Neural cell (in vitro differentiated cells): Measurements from ENCODE around the gene KIF3B. TPM values are rescaled to one million over a fixed set of nuclear protein-coding genes. Genes with fewer than 3 reads are reported as not detected.

Experiments
- H2AFZ ChIP-seq: fragments of 200-600, 300-800 bp; sonication (generic), shearing (Covaris generic); 2 replicates; pipeline ENCODE4 v1.6.0; 2014; ENCODE audit warnings: low read depth, mild to moderate bottlenecking, antibody characterized with exemption, low read length, moderate library complexity
- H3F3A ChIP-seq: fragments of 200-600 bp; shearing (Covaris generic); 2 replicates; pipeline ENCODE4 v1.6.1; 2016; ENCODE audit warnings: mild to moderate bottlenecking, moderate library complexity, mixed read lengths, antibody characterized with exemption, low read length; ENCODE audit not compliant: insufficient read depth, poor library complexity, severe bottlenecking
- H3K27ac ChIP-seq: fragments of 200-600, 300-800 bp; sonication (generic), shearing (Covaris generic); 2 replicates; pipeline ENCODE4 v1.5.1; 2014; ENCODE audit warnings: mild to moderate bottlenecking, low read length, moderate library complexity
- H3K27me3 ChIP-seq: fragments of 300-800, 200-600 bp; sonication (generic), shearing (Covaris generic); 2 replicates; pipeline ENCODE4 v1.6.0; 2014; ENCODE audit warnings: mild to moderate bottlenecking, low read depth, low read length, moderate library complexity; ENCODE audit not compliant: insufficient read depth
- H3K36me3 ChIP-seq: fragments of 300-800, 200-600 bp; sonication (generic), shearing (Covaris generic); 2 replicates; pipeline ENCODE4 v1.5.1; 2014; ENCODE audit warnings: mild to moderate bottlenecking, antibody characterized with exemption, low read length, moderate library complexity; ENCODE audit not compliant: insufficient read depth
- H3K4me2 ChIP-seq: fragments of 300-800, 200-600 bp; sonication (generic), shearing (Covaris generic); 2 replicates; pipeline ENCODE4 v1.6.0; 2014; ENCODE audit warnings: mild to moderate bottlenecking, low read length
- H3K4me3 ChIP-seq: fragments of 300-800, 200-600 bp; sonication (generic), shearing (Covaris generic); 2 replicates; pipeline ENCODE4 v1.5.1; 2014; ENCODE audit warnings: mild to moderate bottlenecking, low read length, moderate library complexity
- H3K79me2 ChIP-seq: fragments of 200-600 bp; shearing (Covaris generic); replicated peaks from 2 replicates; pipeline ENCODE4 v1.6.0; 2014; ENCODE audit warnings: mild to moderate bottlenecking, low read length, moderate library complexity; ENCODE audit not compliant: insufficient read depth
- H3K9ac ChIP-seq: fragments of 300-800, 200-600 bp; sonication (generic), shearing (Covaris generic); 2 replicates; pipeline ENCODE4 v1.6.1; 2016; ENCODE audit warnings: mild to moderate bottlenecking, low read length, mixed read lengths
- H3K9me2 ChIP-seq: fragments of 200-600 bp; shearing (Covaris generic); 2 replicates; pipeline ENCODE4 v1.6.1; 2016; ENCODE audit warnings: mild to moderate bottlenecking, low read length, mixed read lengths; ENCODE audit not compliant: insufficient read depth
- H3K9me3 ChIP-seq: fragments of 200-600, 300-800 bp; sonication (generic), shearing (Covaris generic); 2 replicates; pipeline ENCODE4 v1.6.1; 2016; ENCODE audit warnings: mild to moderate bottlenecking, mixed run types, low read length, moderate library complexity, mixed read lengths
- H4K20me1 ChIP-seq: fragments of 200-600 bp; shearing (Covaris generic); 2 replicates; pipeline ENCODE4 v1.6.1; 2016; ENCODE audit warnings: mild to moderate bottlenecking, mixed run types; ENCODE audit not compliant: insufficient read depth
- EP300 ChIP-seq: fragments of 450-650 bp; conservative IDR thresholded peaks from 2 replicates; pipeline ENCODE4 v1.6.1; 2014; ENCODE audit warnings: antibody characterized with exemption, mild to moderate bottlenecking, moderate library complexity; ENCODE audit not compliant: poor library complexity, severe bottlenecking
- EZH2 ChIP-seq: fragments of 200-600, 300-800 bp; shearing (Covaris generic), sonication (generic); IDR thresholded peaks from 2 replicates; pipeline ENCODE4 v1.6.1; 2014; ENCODE audit warnings: antibody characterized with exemption, low read length, borderline replicate concordance, mild to moderate bottlenecking; ENCODE audit not compliant: insufficient read depth, poor library complexity, severe bottlenecking
- MXI1 ChIP-seq: fragments of 450-650 bp; conservative IDR thresholded peaks from 2 replicates; pipeline ENCODE4 v1.6.1; 2014; ENCODE audit warnings: antibody characterized with exemption, mild to moderate bottlenecking; ENCODE audit not compliant: poor library complexity, severe bottlenecking
- POLR2AphosphoS5 ChIP-seq: IDR thresholded peaks from 2 replicates; pipeline ENCODE4 v1.6.1; 2012
- RAD21 ChIP-seq: fragments of 450-650 bp; conservative IDR thresholded peaks from 2 replicates; pipeline ENCODE4 v1.6.1; 2014; ENCODE audit warnings: antibody characterized with exemption, mild to moderate bottlenecking, moderate library complexity
- SMC3 ChIP-seq: fragments of 450-650 bp; conservative IDR thresholded peaks from 2 replicates; pipeline ENCODE4 v1.6.1; 2014; ENCODE audit warnings: antibody characterized with exemption, mild to moderate bottlenecking, moderate library complexity; ENCODE audit not compliant: poor library complexity
- TAF1 ChIP-seq: IDR thresholded peaks from 2 replicates; pipeline ENCODE4 v1.6.1; 2012; ENCODE audit warnings: low read depth
- polyA plus RNA-seq: library from polyadenylated mRNA; depleted of rRNA; stranded (reverse); fragments of >200 nt; gene quantifications from 2 replicates; pipeline ENCODE4 v1.2.3, GENCODE V29; 2014
- TF ChIP-seq, protein P1 (sequence below): fragments of 450-650 bp; IDR thresholded peaks from 2 replicates; pipeline ENCODE4 v1.5.1; 2014; ENCODE audit warnings: antibody characterized with exemption, mild to moderate bottlenecking, moderate library complexity; ENCODE audit not compliant: poor library complexity, severe bottlenecking
- TF ChIP-seq, protein P2 (sequence below): IDR thresholded peaks from 2 replicates; pipeline ENCODE4 v1.6.1; 2012; ENCODE audit warnings: borderline replicate concordance

The KIF3B gene
- polyA plus RNA-seq, 1 donor from 2014 or later, result 49.4 TPM

DNA sequence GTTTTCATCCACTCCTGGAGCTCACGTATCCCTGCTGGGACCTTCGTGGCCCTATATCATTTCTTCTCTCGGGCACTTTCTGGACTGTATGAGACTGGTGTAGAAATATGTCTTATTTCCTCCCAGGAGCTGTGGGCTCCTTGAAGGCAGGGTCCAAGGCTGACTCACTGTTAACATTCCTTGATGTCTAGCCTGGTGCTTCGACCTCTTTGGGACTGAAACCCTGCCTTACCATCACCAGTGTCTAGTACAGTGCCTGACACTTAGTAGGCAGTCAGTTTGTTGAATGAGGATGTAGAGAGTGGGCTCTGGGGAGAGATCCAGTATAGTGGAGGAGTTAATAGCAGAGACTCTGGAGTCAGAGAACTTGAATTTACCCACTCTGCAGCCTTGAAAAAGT, 46.2 kb upstream of the KIF3B start:
- Histone ChIP-seq H3K9me3 (no peaks in the 10 kb centered on the region), H3K4me3 (no peak overlapping the region), H3K27ac (no peak overlapping the region), H3K4me2 (no peak overlapping the region), H4K20me1 (no peaks in the 10 kb centered on the region), H3K9ac (no peak overlapping the region), H3K36me3 (peaks cover 23% of the 10 kb centered on the region), H2AFZ (no peak overlapping the region), H3K79me2 (no peaks in the 10 kb centered on the region), H3K27me3 (no peaks in the 10 kb centered on the region), H3K9me2 (no peaks in the 10 kb centered on the region), H3F3A (no peaks in the 10 kb centered on the region)
- TF ChIP-seq, protein P1, sequence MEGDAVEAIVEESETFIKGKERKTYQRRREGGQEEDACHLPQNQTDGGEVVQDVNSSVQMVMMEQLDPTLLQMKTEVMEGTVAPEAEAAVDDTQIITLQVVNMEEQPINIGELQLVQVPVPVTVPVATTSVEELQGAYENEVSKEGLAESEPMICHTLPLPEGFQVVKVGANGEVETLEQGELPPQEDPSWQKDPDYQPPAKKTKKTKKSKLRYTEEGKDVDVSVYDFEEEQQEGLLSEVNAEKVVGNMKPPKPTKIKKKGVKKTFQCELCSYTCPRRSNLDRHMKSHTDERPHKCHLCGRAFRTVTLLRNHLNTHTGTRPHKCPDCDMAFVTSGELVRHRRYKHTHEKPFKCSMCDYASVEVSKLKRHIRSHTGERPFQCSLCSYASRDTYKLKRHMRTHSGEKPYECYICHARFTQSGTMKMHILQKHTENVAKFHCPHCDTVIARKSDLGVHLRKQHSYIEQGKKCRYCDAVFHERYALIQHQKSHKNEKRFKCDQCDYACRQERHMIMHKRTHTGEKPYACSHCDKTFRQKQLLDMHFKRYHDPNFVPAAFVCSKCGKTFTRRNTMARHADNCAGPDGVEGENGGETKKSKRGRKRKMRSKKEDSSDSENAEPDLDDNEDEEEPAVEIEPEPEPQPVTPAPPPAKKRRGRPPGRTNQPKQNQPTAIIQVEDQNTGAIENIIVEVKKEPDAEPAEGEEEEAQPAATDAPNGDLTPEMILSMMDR, result no peak
- TF ChIP-seq POLR2AphosphoS5 (no peak), EP300 (no peak), TAF1 (no peak), MXI1 (no peak), SMC3 (no peak), RAD21 (no peak), EZH2 (no peak)
- TF ChIP-seq, protein P2, sequence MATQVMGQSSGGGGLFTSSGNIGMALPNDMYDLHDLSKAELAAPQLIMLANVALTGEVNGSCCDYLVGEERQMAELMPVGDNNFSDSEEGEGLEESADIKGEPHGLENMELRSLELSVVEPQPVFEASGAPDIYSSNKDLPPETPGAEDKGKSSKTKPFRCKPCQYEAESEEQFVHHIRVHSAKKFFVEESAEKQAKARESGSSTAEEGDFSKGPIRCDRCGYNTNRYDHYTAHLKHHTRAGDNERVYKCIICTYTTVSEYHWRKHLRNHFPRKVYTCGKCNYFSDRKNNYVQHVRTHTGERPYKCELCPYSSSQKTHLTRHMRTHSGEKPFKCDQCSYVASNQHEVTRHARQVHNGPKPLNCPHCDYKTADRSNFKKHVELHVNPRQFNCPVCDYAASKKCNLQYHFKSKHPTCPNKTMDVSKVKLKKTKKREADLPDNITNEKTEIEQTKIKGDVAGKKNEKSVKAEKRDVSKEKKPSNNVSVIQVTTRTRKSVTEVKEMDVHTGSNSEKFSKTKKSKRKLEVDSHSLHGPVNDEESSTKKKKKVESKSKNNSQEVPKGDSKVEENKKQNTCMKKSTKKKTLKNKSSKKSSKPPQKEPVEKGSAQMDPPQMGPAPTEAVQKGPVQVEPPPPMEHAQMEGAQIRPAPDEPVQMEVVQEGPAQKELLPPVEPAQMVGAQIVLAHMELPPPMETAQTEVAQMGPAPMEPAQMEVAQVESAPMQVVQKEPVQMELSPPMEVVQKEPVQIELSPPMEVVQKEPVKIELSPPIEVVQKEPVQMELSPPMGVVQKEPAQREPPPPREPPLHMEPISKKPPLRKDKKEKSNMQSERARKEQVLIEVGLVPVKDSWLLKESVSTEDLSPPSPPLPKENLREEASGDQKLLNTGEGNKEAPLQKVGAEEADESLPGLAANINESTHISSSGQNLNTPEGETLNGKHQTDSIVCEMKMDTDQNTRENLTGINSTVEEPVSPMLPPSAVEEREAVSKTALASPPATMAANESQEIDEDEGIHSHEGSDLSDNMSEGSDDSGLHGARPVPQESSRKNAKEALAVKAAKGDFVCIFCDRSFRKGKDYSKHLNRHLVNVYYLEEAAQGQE, result no peak

DNA sequence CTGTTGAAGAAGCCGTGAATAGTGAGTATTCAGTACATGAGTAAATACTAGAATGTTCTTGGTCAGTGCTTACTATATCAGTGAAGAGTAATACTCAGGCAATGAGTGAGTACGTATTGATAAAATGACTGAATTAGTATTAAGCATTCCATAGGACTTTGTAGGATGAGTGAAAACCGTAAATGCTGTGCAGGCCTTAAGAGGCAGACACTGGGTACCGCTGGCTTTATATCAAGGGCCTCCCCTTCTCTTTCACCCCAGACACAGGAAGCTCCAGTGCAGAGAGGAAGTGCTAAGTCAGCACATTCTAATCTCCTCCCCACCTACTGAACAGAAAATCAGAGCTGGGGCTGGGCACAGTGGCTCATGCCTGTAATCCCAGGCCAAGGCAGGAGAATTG, 45.6 kb upstream of the KIF3B start:
- H3K36me3 ChIP-seq, result peaks cover 23% of the 10 kb centered on the region

DNA sequence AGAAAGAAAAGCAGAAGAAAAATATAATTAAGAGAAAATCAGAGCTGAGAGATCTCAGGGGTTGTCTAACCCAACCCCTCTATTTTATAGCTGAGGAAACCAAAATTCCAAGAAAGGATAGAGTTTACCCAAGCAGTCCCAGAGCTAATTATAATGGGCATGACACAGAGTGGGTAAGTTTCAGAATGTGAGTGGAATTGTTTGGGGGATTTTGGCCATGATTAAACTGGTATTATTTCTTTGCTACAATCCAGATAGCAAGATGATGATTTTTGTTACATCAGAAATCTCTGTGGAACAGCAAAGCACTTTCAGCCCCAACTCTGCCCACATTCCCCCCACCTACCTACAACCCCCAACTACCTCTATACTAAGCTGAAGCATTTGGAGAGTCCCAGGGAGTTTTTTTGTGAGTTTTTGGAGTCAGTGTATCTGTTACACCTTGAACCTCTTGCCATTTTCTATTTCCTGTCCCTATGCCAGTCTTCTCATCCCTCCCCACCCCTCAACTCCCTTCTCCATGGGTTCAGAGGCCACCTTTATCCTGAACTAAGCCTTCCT, 45.0 kb upstream of the KIF3B start:
- H3K4me3 ChIP-seq, result no peak overlapping the region
- TF ChIP-seq EP300 (no peak), TAF1 (no peak), EZH2 (no peak), SMC3 (no peak), RAD21 (no peak), MXI1 (no peak), POLR2AphosphoS5 (no peak)
- TF ChIP-seq, protein P2, result no peak
- TF ChIP-seq, protein P1, result no peak
- no peaks in the 10 kb centered on the region for H3K27me3 ChIP-seq
- H3K27ac ChIP-seq, result no peak overlapping the region
- no peaks in the 10 kb centered on the region for H3K9me3 ChIP-seq
- H3K9ac ChIP-seq, result no peak overlapping the region
- no peaks in the 10 kb centered on the region for H3K79me2 ChIP-seq
- no peaks in the 10 kb centered on the region for H4K20me1 ChIP-seq
- no peak overlapping the region for H3K4me2 ChIP-seq
- H3F3A ChIP-seq, result no peaks in the 10 kb centered on the region
- H3K36me3 ChIP-seq, result peaks cover 23% of the 10 kb centered on the region
- H3K9me2 ChIP-seq, result no peaks in the 10 kb centered on the region
- H2AFZ ChIP-seq, result no peak overlapping the region

More for the DNA sequence above, 45.6 kb upstream of the KIF3B start:
- TF ChIP-seq EP300, result no peak
- H3F3A ChIP-seq, result no peaks in the 10 kb centered on the region
- H3K79me2 ChIP-seq, result no peaks in the 10 kb centered on the region
- no peak overlapping the region for H2AFZ ChIP-seq
- H3K9me3 ChIP-seq, result no peaks in the 10 kb centered on the region
- H3K4me3 ChIP-seq, result no peak overlapping the region
- no peaks in the 10 kb centered on the region for H3K9me2 ChIP-seq
- H3K27ac ChIP-seq, result no peak overlapping the region
- H4K20me1 ChIP-seq, result no peaks in the 10 kb centered on the region
- H3K27me3 ChIP-seq, result no peaks in the 10 kb centered on the region
- H3K4me2 ChIP-seq, result no peak overlapping the region
- H3K9ac ChIP-seq, result no peak overlapping the region
